Esophagus squamous epithelium (tissue), 5 donors: ENCODE data around the gene GMPR2. TPM values are rescaled to one million over a fixed set of nuclear protein-coding genes. Genes with fewer than 3 reads are reported as not detected.

ENCODE experiments used
- DNase-seq: peaks from one replicate; lab custom pipeline; 2025; lab: John Stamatoyannopoulos, UW
- H3K27ac ChIP-seq, 4 donors: fragments of 200-600 bp; sonication (generic); one replicate each; pipeline ENCODE4 v1.5.1; 2016 to 2019; ENCODE audit warnings: mild to moderate bottlenecking in 1 of 4
- H3K27me3 ChIP-seq, 4 donors: fragments of 200-600 bp; sonication (generic); 1 replicate in 3 of 4; 2 replicates in 1 of 4; pipeline versions ENCODE4 v1.5.1 to v1.6.0; 2017 to 2021; ENCODE audit warnings: antibody characterized with exemption in 1 of 4
- H3K36me3 ChIP-seq, 3 donors: fragments of 200-600 bp; sonication (generic); one replicate each; pipeline ENCODE4 v1.5.1; 2016 to 2019
- H3K4me1 ChIP-seq, 3 donors: fragments of 200-600 bp; sonication (generic); one replicate each; pipeline ENCODE4 v1.5.1; 2017 to 2019
- H3K4me3 ChIP-seq, 4 donors: fragments of 200-600 bp; sonication (generic); 1 replicate in 3 of 4; 2 replicates in 1 of 4; pipeline ENCODE4 v1.5.1; 2016 to 2019; ENCODE audit warnings: mild to moderate bottlenecking in 2 of 4, moderate library complexity in 1 of 4
- H3K9me3 ChIP-seq, 3 donors: fragments of 200-600 bp; sonication (generic); one replicate each; pipeline ENCODE4 v1.5.1; 2016 to 2019
- POLR2A ChIP-seq, 4 donors: fragments of 450-650 bp; IDR thresholded peaks; one replicate each; pipeline ENCODE4 v1.6.1; 2017; ENCODE audit warnings: antibody characterized with exemption in 4 of 4, mild to moderate bottlenecking in 4 of 4, moderate library complexity in 3 of 4
- WGBS, 2 donors: methylation state at CpG; one replicate each; pipeline ENCODE4 v1.1.5; 2018; 5-methylcytosine and 5-hydroxymethylcytosine counted together
- intact Hi-C: fragments of 100-400 bp; cut with DNase I; formaldehyde crosslinking; loops from one replicate; pipeline ENCODE4 v1.15.0; 2022
- total RNA-seq, 4 donors: library from RNA; depleted of rRNA; stranded (reverse); fragments of >200 nt; gene quantifications; one replicate each; pipeline ENCODE4 v1.1.0, GENCODE V29; 2016
- TF ChIP-seq, protein P1 (sequence below), 6 experiments: fragments of 450-650 bp in 4 of 6; fragments of 200-600 bp in 2 of 6; sonication (generic) in 2 of 6; IDR thresholded peaks; one replicate each; pipeline ENCODE4 v1.5.1; 2016 to 2019; ENCODE audit warnings: antibody characterized with exemption in 6 of 6, mild to moderate bottlenecking in 4 of 6, moderate library complexity in 4 of 6
- donor health status: DM: yes; HTN: yes; CAD: no.

The GMPR2 gene
- total RNA-seq, 4 donors from 2014 or later = 18.5 to 47.7 (median 33.1) TPM

DNA sequence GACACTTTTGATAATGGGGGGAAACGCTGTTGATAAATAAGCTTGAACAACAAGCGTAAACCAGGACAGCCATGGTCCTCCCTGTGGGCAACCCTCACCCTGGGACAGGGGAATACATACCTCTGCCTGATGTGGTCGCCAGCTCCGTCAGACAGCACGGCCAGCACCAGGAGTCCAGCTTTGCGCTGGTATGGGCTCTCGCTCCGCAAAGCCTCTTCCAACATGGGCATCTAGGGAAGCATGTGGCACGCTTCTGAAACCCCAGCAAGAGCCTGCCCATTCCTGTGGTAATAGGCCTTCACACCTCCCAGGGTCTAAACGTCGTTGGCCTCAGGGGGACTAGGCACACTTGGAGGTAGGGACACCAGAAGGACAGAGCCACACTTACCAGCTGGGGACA is 47.0 kb upstream of the GMPR2 start:
- peaks cover 29 to 79% (median 37%) of the 10 kb centered on the region in 3 donors for H3K36me3 ChIP-seq
- TF ChIP-seq, protein P1, sequence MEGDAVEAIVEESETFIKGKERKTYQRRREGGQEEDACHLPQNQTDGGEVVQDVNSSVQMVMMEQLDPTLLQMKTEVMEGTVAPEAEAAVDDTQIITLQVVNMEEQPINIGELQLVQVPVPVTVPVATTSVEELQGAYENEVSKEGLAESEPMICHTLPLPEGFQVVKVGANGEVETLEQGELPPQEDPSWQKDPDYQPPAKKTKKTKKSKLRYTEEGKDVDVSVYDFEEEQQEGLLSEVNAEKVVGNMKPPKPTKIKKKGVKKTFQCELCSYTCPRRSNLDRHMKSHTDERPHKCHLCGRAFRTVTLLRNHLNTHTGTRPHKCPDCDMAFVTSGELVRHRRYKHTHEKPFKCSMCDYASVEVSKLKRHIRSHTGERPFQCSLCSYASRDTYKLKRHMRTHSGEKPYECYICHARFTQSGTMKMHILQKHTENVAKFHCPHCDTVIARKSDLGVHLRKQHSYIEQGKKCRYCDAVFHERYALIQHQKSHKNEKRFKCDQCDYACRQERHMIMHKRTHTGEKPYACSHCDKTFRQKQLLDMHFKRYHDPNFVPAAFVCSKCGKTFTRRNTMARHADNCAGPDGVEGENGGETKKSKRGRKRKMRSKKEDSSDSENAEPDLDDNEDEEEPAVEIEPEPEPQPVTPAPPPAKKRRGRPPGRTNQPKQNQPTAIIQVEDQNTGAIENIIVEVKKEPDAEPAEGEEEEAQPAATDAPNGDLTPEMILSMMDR (IDR thresholded peaks at IDR 0.05) = no peak
- no peak for TF ChIP-seq POLR2A (IDR thresholded peaks at IDR 0.05)
- intact Hi-C loops = no loop called here

DNA sequence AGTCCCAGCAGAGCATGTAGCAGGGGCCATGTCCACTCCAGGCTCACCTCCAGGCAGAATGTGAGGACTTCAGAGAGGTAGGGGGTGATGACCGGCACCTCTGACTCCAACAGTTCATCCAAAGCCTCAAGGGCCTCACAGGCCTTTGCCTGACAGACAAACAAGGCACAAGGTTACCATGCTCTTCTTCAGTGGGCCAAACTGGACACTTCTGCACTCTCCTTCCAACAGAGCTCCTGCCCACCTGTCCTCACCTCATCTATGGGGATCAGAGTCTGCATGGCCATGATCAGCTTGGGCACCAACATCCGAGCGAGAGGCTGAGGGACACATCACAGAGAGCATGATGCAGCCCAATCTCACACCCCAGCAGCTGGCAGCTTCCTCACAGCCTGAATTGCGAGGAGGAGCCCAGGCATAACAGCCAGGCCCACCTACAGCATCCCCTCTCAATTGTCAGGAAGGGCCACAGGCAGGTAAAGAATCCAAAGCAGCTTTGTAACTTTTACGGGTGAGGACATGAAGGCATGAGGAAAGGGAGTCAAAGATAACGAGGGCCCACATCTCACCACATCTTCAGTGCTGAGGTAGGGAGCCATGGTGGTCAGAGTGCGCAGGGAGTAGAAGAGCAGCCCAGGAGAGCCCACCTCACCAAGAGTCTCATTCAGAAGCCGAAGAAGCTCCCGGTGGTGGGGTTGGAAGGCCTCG is 45.7 kb upstream of the GMPR2 start:
- H3K4me3 ChIP-seq = peak overlapping the region in 1 of 4 donors; percentile 86

More for the DNA sequence above, 47.0 kb upstream of the GMPR2 start:
- no peaks in the 10 kb centered on the region for H3K27me3 ChIP-seq
- no peak overlapping the region for H3K27ac ChIP-seq
- H3K9me3 ChIP-seq = no peaks in the 10 kb centered on the region
- H3K4me3 ChIP-seq = no peak overlapping the region
- DNase-seq = no peak
- peaks cover 3 to 24% (median 15%) of the 10 kb centered on the region in 3 donors for H3K4me1 ChIP-seq
- 89% methylated on average over 9 to 11 of the region's 11 CpGs for WGBS, 2 donors

DNA sequence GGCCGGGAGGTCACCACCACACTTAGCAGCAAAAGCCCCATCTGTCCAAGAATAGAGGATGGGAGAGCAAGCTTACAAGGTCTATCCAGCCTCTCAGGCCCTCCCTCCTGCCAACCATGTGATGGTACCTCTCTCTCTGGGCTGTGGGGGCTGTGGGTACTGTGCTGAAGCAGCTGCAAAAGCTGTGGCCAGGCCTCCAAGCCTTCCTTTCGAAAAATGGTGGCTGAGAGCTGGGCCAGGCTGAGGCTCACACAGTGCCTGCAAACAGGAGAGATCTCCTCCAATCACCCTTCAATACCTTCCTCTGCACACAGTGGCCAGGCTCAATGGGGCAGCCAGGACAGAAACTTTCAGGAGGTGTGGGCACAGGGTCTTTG is 45.2 kb upstream of the GMPR2 start:
- intact Hi-C loops = no loop called here
- Histone ChIP-seq H3K4me3 (peak overlapping the region in 3 of 4 donors; percentile 74 to 86 (median 82)), H3K27ac (peak overlapping the region in 2 of 4 donors; percentile 80 to 87), H3K36me3 (peaks cover 30 to 78% (median 35%) of the 10 kb centered on the region in 3 donors), H3K9me3 (no peaks in the 10 kb centered on the region), H3K27me3 (no peaks in the 10 kb centered on the region), H3K4me1 (peaks cover 3 to 34% (median 15%) of the 10 kb centered on the region in 3 donors)
- TF ChIP-seq, protein P1 (IDR thresholded peaks at IDR 0.05) = no peak
- TF ChIP-seq POLR2A (IDR thresholded peaks at IDR 0.05) = no peak
- 67 to 82% methylated on average over 1 to 2 of the region's 2 CpGs for WGBS, 2 donors
- no peak for DNase-seq

More for the DNA sequence above, 45.7 kb upstream of the GMPR2 start:
- WGBS, 2 donors = 81 to 90% methylated on average over 6 to 7 of the region's 10 CpGs
- H3K27ac ChIP-seq = no peak overlapping the region
- H3K36me3 ChIP-seq = peaks cover 25 to 78% (median 39%) of the 10 kb centered on the region in 3 donors
- intact Hi-C loops = no loop called here
- no peaks in the 10 kb centered on the region for H3K27me3 ChIP-seq
- DNase-seq = no peak
- no peaks in the 10 kb centered on the region for H3K9me3 ChIP-seq
- TF ChIP-seq POLR2A (IDR thresholded peaks at IDR 0.05) = no peak
- TF ChIP-seq, protein P1 (IDR thresholded peaks at IDR 0.05) = no peak
- H3K4me1 ChIP-seq = peaks cover 3 to 29% (median 15%) of the 10 kb centered on the region in 3 donors

DNA sequence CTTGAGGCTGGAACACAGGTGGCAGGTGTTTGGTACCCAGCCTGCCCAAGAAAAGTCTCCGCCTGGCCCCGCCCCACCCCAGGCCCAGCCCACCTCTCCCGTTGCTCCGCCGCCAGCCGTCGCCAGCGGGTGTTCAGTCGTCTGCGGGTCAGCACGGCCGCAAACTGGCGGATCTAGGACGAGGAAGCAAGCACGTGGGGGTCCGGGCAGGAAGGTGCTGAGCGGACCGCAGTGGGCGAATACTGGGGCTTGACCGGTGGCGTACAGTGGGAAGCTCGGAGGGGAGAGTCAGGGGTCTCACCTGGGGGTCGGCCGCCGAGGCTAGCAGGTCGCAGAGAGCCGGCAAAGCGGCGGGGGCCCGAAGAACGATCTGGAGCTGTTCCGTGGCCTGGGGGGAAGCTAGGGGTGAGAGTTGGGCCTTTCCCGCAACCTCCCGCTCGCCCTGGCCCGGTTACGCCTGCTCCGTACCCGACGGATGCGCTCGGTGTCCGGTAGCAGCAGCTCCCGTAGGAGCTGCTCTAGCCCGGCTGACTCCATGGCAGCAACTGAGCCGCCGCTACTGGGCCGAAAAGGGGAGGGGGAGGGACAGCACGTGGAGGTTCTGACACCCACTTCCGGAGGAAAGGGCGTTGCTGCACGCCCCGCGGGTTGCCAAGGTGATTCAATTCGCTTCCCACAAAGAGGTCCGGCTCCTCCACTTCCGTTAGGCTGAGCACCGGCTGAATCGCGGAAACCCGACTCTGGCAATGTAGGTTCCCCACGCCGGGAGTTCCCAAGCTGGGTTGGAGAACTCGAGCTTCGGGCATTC is 44.3 kb upstream of the GMPR2 start, which contains the start of gene IPO4:
Gene IPO4 (minus strand): TSS at position 566 of the 808 bp plus-strand sequence. CDS start 29 bp downstream, at position 537.
- Histone ChIP-seq H3K27ac (peak within 1 kb of the TSS; percentile 68 to 87 (median 80)), H3K36me3 (peaks cover 26 to 77% (median 28%) of the 10 kb centered on the region in 3 donors), H3K4me3 (peak within 1 kb of the TSS; percentile 73 to 86 (median 78)), H3K27me3 (no peaks in the 10 kb centered on the region), H3K4me1 (peaks cover 3 to 42% (median 15%) of the 10 kb centered on the region in 3 donors), H3K9me3 (no peaks in the 10 kb centered on the region)
- DNase-seq = peak; percentile 86
- TF ChIP-seq, protein P1 (IDR thresholded peaks at IDR 0.05) = peak in 2 of 6 experiments; percentile 2 to 49
- TF ChIP-seq POLR2A (IDR thresholded peaks at IDR 0.05) = peak in 3 of 4 donors; percentile 30 to 50 (median 37)
- WGBS, 2 donors = 1% methylated on average over 22 to 23 of the region's 65 CpGs
- intact Hi-C loops = no loop called here
